CD4-positive, alpha-beta T cell treated with Interleukin-6 for 4 hours (primary cell): Measurements from ENCODE around the gene NCOA1.
"Not testable (repeated sequence)": the region's sequence is repeated elsewhere in the genome, so short reads cannot be mapped to it uniquely, and the experiment has no call there.

Experiments used
- DNase-seq: peaks from one replicate; pipeline ENCODE4 v3.0.0-alpha.2; 2020; ENCODE audit warnings: mixed read lengths

Gene NCOA1

DNA sequence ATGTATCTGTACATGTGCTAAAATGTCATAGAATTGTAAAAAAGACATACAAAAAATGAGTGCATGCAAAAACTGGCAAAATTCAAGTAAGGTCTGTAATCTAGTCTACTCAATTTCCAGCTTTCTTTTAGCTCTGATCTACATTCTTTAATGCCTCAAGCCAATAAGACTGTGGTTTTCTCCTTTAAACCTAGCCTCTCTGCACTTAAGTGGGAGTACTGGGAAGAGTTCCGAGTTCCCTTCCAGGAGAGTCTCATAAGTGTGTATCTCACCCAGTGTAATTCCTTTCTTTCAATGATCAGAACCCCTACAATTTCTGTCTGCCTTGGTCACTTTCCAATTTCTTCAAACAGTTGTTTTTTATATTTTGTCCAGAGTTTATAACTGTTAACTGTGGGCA lies 152.0 kb downstream of the NCOA1 start:
- no peak for DNase-seq

DNA sequence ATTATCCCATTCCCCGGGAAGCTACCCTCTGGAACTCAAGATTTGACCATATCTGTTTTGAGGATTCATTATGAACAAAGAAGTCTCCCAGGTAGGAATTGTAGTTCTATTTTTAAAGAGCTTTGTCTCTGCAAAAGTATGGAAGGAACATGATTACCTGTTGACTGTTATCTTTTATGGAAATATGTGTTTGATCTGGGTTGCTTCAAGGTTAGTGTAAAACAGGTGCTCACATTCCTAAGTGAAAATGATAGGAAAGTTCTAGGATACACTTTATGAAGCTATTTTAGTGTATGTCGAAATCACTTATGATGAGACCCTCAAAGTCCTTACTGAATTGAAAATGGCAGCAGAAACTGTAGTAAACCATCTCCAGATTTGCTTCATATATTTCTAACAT lies 153.0 kb downstream of the NCOA1 start:
- DNase-seq = no peak

DNA sequence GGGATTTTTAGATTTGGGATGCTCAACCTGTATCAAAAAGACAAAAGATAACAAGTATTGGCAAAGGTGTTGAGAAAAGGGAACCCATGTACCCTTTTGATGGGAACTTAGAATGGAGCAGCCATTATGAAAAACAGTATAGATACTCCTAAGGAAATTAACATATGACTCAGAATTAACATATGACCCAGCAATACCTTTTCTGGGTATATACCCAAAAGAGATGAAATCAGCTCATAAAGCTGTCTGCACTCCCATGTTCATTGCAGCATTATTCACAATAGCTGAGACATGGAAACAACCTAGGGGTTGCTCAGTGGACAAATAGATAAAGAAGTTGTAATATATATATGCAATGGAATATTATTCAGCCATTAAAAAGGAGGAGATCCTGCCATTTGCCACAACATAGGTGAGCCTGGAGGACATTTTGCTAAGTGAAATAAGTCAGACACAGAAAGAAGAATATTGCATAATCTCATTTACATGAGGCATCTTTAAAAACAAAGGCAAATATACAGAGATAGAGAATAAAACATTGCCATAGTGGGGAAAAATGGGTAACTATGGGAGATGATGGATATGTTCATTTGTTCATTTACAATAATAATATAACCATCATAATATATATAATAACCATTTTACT lies 160.1 kb downstream of the NCOA1 start:
- DNase-seq = no peak

DNA sequence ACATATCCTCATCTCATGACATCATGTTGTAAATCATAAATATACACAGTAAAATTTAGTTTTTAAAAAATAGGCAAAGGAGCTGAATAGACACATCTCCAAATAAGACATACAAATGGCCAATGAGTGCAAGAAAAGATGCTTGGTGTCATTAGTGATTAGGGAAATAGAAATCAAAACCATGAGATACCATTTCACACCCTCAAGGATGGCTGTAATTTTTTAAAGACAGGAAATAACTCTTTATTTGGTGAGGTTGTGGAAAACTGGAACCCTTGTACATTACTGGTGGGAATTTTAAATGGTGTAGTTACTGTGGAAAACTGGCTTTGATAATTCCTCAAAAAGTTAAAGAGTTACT lies 160.6 kb downstream of the NCOA1 start:
- DNase-seq = no peak

DNA sequence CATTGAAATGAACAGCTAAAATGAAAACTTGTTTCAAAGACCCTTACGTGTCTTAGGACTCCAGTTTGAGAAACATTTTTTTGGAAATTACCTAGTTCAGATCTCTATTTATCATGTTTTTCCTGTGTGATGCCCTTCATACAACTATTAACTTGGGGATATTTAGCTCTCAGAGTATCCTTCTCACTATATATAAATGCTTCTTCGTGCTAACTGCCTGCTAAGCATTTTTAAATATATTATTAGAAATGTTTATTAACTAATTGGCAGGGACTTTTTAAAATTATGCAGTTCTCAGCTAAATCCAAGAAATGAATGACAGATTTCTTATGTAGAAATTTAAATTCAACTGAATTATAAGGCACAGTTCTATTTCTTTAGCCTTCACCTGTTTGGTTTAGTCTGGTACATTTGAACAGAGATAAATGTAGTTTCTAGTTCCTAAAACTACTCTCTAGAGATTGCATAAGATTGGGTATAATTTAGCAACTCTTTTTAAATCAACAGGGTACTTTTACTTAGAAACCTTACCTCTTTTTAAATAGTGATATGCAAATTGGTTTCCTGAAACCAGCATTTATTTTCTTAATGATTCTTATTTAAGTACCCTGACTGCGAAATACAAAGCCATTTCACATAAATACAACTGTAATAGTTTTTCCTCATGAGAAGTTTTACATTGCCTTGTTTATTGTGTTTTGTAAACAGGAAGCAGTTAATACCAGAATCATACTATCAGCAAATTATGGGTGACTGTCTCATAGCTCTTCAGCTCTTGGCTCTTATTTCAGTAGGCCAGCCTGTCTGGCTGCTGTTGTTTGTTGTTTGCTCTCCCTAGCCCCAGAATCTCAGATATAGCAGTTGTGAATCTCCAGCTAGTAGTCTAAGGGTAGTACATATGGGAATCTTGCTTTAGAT lies 161.5 kb downstream of the NCOA1 start:
- no peak for DNase-seq

DNA sequence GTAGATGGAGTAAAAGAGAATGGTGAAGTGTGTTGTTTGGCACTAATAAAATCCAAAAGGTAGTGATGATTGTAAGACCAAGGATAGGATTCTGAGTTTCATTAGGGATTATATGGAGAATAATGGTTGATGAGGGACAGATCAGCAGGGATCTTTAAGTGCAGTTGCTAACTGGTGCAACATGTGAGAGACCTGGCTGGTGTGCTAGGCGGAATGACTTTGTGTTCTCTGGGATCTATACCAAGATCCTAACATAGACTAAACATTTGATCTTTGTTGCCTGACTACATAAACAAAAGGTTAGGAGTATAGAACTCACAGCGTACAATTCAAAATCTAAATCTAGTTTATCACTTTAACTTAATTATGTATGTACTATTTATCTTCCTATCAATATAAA lies 166.8 kb downstream of the NCOA1 start:
- no peak for DNase-seq

DNA sequence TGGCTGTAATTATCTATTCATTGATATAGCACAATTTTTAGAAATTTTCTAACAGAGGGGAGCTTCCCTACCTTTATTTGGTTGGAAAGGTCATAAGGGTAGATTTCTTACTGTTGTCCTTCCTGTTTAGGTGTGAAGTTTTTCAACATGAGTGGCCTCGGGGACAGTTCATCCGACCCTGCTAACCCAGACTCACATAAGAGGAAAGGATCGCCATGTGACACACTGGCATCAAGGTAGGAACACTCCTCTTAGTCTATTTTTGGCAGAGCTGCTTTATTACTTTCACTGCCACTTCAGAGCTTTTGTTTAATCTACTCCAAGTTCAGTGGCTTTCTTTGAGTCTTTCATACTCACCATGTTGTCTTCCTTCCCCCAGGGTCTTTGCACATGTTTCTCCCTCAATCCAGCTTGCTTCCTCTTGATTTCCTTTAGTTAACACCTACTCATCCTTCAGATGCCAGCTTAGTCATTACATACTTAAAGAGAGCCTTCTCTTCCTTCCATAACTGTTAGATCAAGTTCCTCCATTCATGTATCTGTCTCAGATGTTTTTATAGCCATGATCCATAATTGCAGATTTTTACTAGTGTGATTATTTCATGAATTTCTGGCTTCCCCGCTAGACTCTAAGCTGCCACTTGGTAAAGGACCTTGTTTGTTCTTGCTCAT lies 167.6 kb downstream of the NCOA1 start:
- DNase-seq = no peak

DNA sequence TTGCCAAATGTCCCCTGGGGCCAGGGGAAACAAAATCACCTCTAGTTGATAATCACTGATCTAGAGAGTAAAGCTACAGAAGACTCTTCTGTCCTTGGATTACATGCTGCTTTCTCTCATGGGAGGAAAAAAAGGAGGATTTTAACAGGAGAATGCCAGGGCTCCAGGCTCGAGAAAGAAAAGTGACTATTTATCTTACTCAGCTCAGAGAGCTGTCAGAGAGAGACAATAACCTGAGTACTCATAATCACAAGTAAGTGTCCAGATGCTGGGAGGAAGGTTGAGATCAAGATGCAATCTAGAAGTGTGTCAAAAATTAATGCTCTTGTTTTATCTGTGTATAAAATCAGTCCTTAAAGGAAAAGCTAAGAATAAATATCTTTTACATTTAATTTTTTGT lies 168.8 kb downstream of the NCOA1 start:
- no peak for DNase-seq

DNA sequence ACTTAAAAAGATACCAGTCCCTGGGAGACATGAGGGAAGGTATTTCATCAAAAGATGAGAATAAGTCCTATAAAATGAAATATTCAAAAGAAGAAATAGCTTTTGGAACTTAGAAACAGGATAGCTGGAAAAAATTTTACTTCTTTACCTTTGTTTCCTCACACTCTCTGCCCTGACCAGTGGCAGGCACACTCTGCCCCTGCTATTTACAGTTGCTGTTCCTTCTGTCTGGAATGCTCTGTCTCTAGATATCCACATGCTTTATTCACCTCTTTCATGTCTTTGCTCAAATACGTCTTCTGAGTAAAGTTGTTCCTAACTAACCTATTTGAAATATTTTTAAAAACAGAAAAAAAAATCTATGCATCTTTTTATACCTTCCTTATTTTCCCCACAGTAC lies 176.5 kb downstream of the NCOA1 start:
- no peak for DNase-seq

DNA sequence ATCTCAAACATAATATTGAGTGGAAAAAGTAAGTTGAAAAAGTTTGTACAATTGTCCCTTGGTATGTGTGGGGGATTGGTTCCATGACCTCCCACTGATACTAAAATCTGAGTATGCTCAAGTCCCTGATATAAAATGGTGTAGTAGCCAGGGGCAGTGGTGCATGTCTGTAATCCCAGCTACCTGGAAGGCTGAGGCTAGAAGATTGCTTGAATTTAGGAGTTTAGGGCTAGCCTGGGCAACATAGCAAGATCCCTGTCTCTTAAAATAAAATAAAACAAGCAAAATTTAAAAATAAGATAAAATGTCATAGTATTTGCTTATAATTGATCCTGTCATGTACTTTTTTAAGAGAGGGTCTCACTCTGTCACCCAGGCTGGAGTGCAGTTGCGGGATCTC lies 180.2 kb downstream of the NCOA1 start:
- DNase-seq = no peak

DNA sequence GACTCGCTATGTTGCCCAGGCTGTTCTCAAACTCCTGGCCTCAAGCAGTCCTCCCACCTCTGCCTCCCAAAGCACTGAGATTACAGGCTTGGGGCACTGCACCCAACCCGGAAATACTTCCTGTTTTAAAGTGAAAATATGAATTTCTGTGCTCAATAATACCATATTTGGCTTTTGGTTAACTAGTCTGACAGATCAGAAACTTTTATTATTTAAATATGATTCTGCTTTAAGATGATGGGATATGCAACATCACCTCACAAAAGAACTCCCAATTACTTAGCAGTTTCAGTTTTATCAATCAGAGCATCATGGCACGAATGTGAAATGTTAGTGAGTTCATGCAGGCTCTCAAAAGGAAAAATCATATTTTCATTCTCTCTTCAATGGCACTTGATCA lies 181.5 kb downstream of the NCOA1 start:
- DNase-seq = no peak

DNA sequence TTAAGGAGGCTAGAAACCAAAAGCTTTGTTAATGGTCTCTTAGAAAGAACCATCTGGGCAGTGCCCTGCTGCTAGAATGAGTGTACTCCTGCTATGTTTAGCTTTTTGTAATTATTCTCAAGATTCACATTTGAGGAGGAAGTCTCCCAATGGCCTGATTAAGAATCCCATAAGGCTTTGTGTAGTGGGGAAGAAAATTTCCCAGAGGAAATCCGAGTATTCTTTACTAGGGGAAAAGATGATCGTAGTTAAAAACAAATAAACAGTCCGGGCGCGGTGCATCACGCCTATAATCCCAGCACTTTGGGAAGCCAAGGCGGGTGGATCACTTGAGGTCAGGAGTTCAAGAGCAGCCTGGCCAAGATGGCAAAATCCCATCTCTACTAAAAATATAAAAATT lies 184.3 kb downstream of the NCOA1 start:
- no peak for DNase-seq

DNA sequence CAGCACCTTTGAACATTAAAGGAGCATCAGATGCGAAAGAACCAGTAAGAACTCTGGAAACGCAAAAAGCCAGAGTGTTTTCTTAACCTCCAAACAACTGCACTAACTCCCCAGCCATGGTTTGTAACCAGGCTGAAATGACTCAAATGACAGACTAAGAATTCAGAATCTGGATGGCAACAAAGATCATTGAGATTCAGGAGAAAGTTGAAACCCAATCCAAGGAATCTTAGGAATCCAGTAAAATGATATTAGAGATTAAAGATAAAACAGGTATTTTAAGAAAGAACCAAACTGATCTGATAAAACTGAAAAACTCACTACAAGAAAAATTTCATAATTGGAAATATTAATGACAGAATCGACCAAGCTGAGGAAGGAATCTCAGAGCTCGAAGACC lies 185.4 kb downstream of the NCOA1 start:
- DNase-seq = no peak

DNA sequence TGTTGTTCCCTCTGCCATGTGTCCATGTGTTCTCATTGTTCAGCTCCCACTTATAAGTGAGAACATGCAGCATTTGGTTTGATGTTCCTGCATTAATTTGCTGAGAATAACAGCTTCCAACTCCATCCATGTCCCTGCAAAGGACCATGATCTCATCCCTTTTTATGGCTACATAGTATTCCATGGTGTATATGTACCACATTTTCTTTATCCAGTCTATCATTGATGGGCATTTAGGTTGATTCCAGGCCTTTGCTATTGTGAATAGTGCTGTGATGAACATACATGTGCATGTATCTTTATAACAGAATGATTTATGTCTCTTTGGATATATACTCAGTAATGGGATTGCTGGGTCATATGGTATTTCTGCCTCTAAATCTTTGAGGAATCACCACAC lies 187.0 kb downstream of the NCOA1 start:
- DNase-seq = not testable (repeated sequence)

DNA sequence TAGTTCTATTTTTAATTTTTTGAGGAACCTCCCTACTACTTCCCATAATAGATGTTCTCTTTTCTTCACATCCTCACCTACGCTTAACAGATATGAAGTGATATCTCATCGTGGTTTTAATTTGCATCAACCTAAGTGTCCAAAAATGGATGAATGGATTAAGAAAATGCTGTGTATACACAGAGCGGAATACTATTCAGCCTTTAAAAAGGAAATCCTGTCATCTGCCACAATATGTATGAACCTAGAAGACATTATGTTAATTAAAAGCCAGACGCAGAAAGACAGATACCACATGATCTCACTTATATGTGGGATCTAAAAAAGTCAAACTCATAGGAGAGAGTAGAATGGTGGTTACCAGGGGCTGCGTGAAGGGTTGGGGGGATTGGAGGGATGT lies 189.1 kb downstream of the NCOA1 start:
- no peak for DNase-seq

DNA sequence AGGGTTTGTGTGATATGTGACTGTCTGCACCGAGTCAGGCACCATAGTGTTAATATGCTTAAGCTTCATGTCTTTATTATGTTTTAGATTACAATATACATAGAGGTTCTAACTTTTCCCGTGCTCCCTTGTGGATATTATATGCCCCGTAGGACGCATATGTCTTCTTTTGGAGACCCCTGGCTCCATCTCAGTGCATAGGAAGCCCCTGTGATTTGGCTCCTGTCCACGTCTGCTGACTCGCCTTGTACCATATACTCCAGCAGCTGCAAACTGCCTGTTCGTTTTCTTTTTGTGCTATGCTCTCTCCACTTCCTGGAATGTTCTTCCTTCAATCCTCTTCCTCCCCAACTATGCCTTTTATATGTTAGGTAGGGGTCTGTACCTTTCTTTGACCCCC lies 191.2 kb downstream of the NCOA1 start:
- no peak for DNase-seq

DNA sequence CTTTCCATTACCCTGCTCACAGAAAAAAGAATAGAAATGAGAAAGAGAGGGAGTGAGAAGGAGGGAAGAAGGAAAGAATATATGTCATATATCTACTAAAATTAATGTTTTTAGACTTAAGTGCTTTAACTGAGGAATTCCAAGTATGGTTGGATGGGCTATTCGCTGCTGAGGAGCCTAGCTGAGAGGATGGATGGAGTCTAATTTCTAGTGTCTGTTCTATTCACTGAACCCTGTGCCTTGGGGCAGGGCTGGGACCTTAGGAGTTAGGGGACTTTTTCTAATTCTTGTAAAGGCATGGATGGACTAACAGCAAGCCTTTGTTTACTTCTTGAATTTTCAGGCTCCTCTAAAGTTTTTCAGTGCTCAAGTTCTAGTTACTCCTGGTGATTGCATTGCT lies 192.4 kb downstream of the NCOA1 start:
- DNase-seq = no peak

DNA sequence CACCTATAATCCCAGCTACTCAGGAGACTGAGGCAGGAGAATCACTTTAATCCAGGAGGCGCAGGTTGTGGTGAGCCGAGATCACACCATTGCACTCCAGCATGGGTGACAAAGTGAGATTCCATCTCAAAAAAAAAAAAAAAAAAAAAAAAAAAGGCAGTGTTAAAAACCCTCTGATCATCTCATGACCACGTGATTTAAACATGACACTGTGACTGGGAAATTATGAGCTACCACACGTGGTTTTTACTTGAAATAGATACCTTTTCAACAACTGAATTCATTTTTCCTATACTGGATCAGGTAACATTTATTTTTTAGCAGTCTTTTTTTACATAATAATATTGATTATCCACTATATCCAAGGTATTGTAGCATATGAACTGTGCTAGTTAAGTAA lies 199.5 kb downstream of the NCOA1 start:
- no peak for DNase-seq

DNA sequence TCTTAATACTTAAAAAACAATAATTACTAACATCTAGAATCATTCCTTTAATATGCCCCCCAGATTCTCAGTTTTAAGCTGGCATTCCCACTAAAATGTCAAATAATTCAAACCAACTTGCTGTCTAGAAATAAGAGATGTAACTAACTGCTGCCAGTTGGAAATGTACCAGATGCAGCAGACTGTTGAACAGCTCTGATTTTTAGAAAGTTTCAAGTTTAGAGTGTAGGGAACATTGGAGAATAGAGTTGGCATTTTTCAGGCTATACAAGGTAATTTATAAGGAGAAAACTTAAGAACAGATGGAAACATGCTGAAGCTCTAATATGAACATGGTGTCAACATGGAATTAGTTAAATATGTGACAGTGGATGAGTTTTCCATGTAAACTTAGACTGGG lies 200.8 kb downstream of the NCOA1 start:
- DNase-seq = no peak

DNA sequence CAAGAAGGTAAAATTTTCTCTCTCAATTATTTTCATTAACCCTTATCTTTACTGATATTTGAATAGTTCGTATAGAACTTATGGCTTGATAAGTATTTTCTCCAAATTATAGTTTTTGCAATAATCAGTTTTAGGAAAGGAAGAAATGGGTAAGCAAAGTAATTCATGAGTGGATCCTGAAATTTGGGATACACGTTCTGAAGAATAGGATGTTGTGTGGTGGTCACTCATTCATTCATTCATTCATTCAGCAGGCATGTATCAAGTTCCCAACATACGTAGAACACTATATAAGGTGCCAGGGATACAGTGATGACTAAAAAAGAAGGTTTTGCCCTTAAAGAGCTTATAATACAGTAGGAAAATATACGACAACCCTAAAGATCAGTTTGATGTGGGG lies 206.7 kb downstream of the NCOA1 start:
- no peak for DNase-seq

DNA sequence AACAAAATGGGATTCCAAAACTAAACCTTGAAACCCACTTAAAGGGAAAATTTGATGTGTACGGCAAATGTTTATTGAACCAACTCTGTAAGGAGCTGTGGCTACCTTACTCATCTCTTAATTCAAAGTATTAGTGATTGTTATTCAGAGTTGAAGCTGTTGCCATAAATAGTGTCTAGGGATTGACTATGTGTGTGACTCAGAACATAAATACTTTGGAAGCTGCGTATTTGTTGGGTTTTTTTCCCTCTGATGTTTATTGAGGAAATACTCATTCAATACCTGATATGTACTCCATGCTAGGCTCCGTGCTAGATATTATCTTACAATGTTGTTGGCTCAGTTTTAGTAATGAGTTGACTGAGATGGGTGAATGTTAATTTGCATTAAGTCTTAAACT lies 211.7 kb downstream of the NCOA1 start:
- DNase-seq = no peak

DNA sequence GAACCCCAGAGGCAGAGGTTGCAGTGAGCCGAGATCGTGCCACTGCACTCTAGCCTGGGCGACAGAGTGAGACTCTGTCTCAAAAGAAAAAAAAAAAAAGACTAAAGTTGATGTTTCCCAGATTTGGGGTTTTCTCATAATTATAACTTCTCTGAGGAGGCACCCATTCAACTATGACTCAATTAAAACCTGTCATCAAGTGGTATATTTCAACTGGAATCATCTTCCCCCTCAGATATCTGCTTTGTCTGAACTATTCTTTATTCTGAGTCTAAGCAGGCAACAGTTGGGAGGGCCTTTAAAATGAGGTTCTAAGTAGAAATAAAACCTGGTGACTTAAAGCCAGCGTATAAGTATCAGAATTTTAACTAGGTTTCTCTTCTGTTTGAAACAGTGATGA lies 213.6 kb downstream of the NCOA1 start:
- no peak for DNase-seq

DNA sequence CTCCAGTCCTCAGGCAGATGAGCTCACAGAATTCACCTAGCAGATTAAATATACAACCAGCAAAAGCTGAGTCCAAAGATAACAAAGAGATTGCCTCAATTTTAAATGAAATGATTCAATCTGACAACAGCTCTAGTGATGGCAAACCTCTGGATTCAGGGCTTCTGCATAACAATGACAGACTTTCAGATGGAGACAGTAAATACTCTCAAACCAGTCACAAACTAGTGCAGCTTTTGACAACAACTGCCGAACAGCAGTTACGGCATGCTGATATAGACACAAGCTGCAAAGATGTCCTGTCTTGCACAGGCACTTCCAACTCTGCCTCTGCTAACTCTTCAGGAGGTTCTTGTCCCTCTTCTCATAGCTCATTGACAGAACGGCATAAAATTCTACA lies 216.1 kb downstream of the NCOA1 start:
- DNase-seq = no peak

DNA sequence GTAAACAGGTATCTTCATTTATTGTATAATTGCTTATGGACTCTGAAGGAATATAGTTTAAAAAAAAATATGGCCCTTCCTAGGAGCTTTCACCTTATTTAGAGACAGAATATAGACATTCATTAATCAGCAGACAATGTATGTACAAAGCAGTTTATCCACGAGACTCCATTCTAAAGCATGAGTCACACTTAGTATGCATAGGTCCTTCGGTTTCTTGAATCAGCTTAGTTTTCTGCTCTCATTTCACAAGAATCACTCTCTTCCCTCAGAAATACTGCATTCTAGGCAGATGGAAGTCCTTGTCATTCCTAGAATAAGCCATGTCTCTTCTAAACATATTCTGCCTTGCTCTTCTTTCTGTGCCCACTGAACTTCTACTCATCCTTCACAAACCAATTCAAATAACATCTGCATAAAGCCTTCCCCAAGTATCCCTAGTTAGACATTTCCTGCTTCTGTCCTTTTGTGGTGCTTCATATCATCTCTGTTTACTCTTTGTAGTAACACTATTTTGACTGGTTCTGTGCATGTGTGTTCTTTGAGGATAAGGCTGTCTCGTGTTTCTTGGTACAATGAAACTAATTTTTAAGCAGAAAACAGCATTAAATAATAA lies 217.6 kb downstream of the NCOA1 start:
- DNase-seq = no peak
